HCT116 (cell line): ENCODE results near the gene MEG3. TPM values are rescaled to one million over a fixed set of nuclear protein-coding genes. Genes with fewer than 3 reads are reported as not detected.

Experiments used
- ATAC-seq: fragments of 200-7000 bp; cut with Tn5 transposase; 2 replicates; pipeline ENCODE4 v1.9.1; 2020; ENCODE audit warnings: mild to moderate bottlenecking, moderate library complexity
- BruUV-seq: library from RNA; stranded (reverse); fragments of 400-500 nt; replicated peaks from 2 replicates; lab custom pipeline; 2021; lab: Mats Ljungman, UMichigan
- CTCF ChIA-PET: fragments of 300-600 bp; sonication (Branson Sonifier 250); formaldehyde crosslinking; loops from one replicate; lab custom pipeline; 2021; ENCODE audit warnings: antibody characterized with exemption; lab: Charles Lee
- POLR2A ChIA-PET: fragments of 300-600, 350-600 bp; sonication (Branson Sonifier 250); formaldehyde crosslinking; loops from one replicate; lab custom pipeline; 2021; ENCODE audit warnings: antibody characterized with exemption; lab: Charles Lee
- RAD21 ChIA-PET, 2 experiments: fragments of 300-600 bp; sonication (Branson Sonifier 250); formaldehyde crosslinking; loops; one replicate each; lab custom pipeline; 2023; ENCODE audit warnings: low total read pairs in 2 of 2; ENCODE audit not compliant: uncharacterized antibody in 2 of 2, unreplicated experiment in 2 of 2, low non-redundant PET in 1 of 2; lab: Charles Lee
- DNase-seq: peaks from one replicate; pipeline ENCODE4 v3.0.0-alpha.2; 2010; ENCODE audit warnings: low read depth, low spot score
- H2AFZ ChIP-seq: fragments of 200-600 bp; shearing (Covaris generic), sonication (generic); 2 replicates; pipeline ENCODE4 v1.6.1; 2017; ENCODE audit warnings: low read depth, mixed run types, mixed read lengths, antibody characterized with exemption, low read length; ENCODE audit not compliant: poor library complexity, severe bottlenecking
- H3K27ac ChIP-seq: 2 replicates; pipeline ENCODE4 v1.5.1; 2012; ENCODE audit warnings: low read depth, low read length
- H3K27me3 ChIP-seq: fragments of 200-600 bp; sonication (generic); 2 replicates; pipeline ENCODE4 v1.6.1; 2016; ENCODE audit warnings: mixed run types, low read length, mixed read lengths; ENCODE audit not compliant: insufficient read depth
- H3K36me3 ChIP-seq, 2 experiments: fragments of 200-500 bp in 1 of 2; fragments of 200-600 bp in 1 of 2; sonication (Bioruptor generic) in 1 of 2; sonication (generic) in 1 of 2; 2 replicates each; pipeline versions ENCODE4 v1.5.1 to v1.6.1; 2014 to 2016; ENCODE audit warnings: low read length in 2 of 2, inconsistent platforms in 1 of 2, mixed read lengths in 1 of 2, mixed run types in 1 of 2; ENCODE audit not compliant: insufficient read depth in 2 of 2, control insufficient read depth in 1 of 2
- H3K4me1 ChIP-seq, 2 experiments: fragments of 200-600 bp in 1 of 2; sonication (generic) in 1 of 2; 2 replicates each; pipeline versions ENCODE4 v1.5.1 to v1.6.1; 2012 to 2017; ENCODE audit warnings: low read length in 2 of 2, inconsistent platforms in 1 of 2, mild to moderate bottlenecking in 1 of 2, mixed read lengths in 1 of 2, mixed run types in 1 of 2, moderate library complexity in 1 of 2; ENCODE audit not compliant: insufficient read depth in 2 of 2, control insufficient read depth in 1 of 2
- H3K4me2 ChIP-seq: fragments of 200-600 bp; sonication (generic); 2 replicates; pipeline ENCODE4 v1.6.1; 2017; ENCODE audit warnings: mixed run types, low read length, mixed read lengths
- H3K4me3 ChIP-seq, 2 experiments: fragments of 200-600 bp in 1 of 2; sonication (generic) in 1 of 2; replicated peaks in 1 of 2; 2 replicates each; pipeline ENCODE4 v1.5.1; 2011 to 2016; ENCODE audit warnings: low read length in 2 of 2, control low read depth in 1 of 2, low read depth in 1 of 2, mild to moderate bottlenecking in 1 of 2, mixed read lengths in 1 of 2, mixed run types in 1 of 2
- H3K79me2 ChIP-seq: fragments of 200-600 bp; sonication (generic); 2 replicates; pipeline ENCODE4 v1.6.1; 2017; ENCODE audit warnings: mild to moderate bottlenecking, mixed run types, low read length, moderate library complexity, mixed read lengths; ENCODE audit not compliant: insufficient read depth
- H3K9ac ChIP-seq: fragments of 200-600 bp; sonication (generic); 2 replicates; pipeline ENCODE4 v1.6.1; 2016; ENCODE audit warnings: low read length, mixed read lengths
- H3K9me2 ChIP-seq: fragments of 200-600 bp; sonication (generic), shearing (Covaris generic); 2 replicates; pipeline ENCODE4 v1.6.1; 2017; ENCODE audit warnings: mixed run types, mild to moderate bottlenecking, moderate library complexity; ENCODE audit not compliant: insufficient read depth
- H3K9me3 ChIP-seq, 2 experiments: fragments of 200-500 bp in 1 of 2; fragments of 200-600 bp in 1 of 2; sonication (Bioruptor generic) in 1 of 2; sonication (generic) in 1 of 2; 2 replicates each; pipeline ENCODE4 v1.6.1; 2014 to 2017; ENCODE audit warnings: low read length in 2 of 2, mixed read lengths in 2 of 2, inconsistent platforms in 1 of 2, low read depth in 1 of 2, mild to moderate bottlenecking in 1 of 2, mixed run types in 1 of 2, moderate library complexity in 1 of 2; ENCODE audit not compliant: control insufficient read depth in 1 of 2, insufficient read depth in 1 of 2
- H4K20me1 ChIP-seq: fragments of 200-600 bp; sonication (generic), shearing (Covaris generic); 2 replicates; pipeline ENCODE4 v1.6.1; 2017; ENCODE audit warnings: mixed run types, mild to moderate bottlenecking, moderate library complexity; ENCODE audit not compliant: insufficient read depth
- ATF3 ChIP-seq: IDR thresholded peaks from 2 replicates; pipeline ENCODE4 v1.6.1; 2012
- CBX3 ChIP-seq: IDR thresholded peaks from 2 replicates; pipeline ENCODE4 v1.6.1; 2012; ENCODE audit warnings: low read depth
- CTCF ChIP-seq, 3 experiments: fragments of 200-600 bp in 1 of 3; sonication (generic) in 1 of 3; IDR thresholded peaks in 2 of 3; conservative IDR thresholded peaks in 1 of 3; 2 replicates each; pipeline ENCODE4 v1.5.1; 2012 to 2017; ENCODE audit warnings: low read depth in 2 of 3, low read length in 2 of 3, antibody characterized with exemption in 1 of 3, borderline replicate concordance in 1 of 3, control low read depth in 1 of 3, mild to moderate bottlenecking in 1 of 3, mixed read lengths in 1 of 3, mixed run types in 1 of 3, moderate library complexity in 1 of 3; ENCODE audit not compliant: insufficient read depth in 1 of 3
- EGR1 ChIP-seq: IDR thresholded peaks from 2 replicates; pipeline ENCODE4 v1.6.1; 2012; ENCODE audit warnings: low read depth
- EZH2 ChIP-seq: fragments of 200-600 bp; sonication (generic); IDR thresholded peaks from 2 replicates; pipeline ENCODE4 v1.6.1; 2017; ENCODE audit warnings: antibody characterized with exemption, mixed run types
- EZH2phosphoT487 ChIP-seq: fragments of 200-600 bp; IDR thresholded peaks from 2 replicates; pipeline ENCODE4 v1.6.1; 2018; ENCODE audit warnings: antibody characterized with exemption, borderline replicate concordance
- MAX ChIP-seq: IDR thresholded peaks from 2 replicates; pipeline ENCODE4 v1.6.1; 2012
- POLR2A ChIP-seq: IDR thresholded peaks from 2 replicates; pipeline ENCODE4 v1.7.0; 2011; ENCODE audit warnings: borderline replicate concordance; ENCODE audit not compliant: insufficient read depth, insufficient read length; ENCODE audit errors: extremely low read depth
- SIN3A ChIP-seq: IDR thresholded peaks from 2 replicates; pipeline ENCODE4 v1.6.1; 2012; ENCODE audit warnings: low read depth
- SP1 ChIP-seq: IDR thresholded peaks from 2 replicates; pipeline ENCODE4 v1.6.1; 2012; ENCODE audit warnings: low read depth
- ZNF274 ChIP-seq: fragments of 200-500 bp; sonication (Bioruptor generic); IDR thresholded peaks from 2 replicates; pipeline ENCODE4 v1.6.1; 2014; ENCODE audit warnings: mild to moderate bottlenecking, low read depth, low read length, inconsistent platforms
- intact Hi-C: fragments of 100-400 bp; cut with micrococcal nuclease; formaldehyde crosslinking; loops from 2 replicates; pipeline ENCODE4 v1.10.0; 2022
- total RNA-seq: library from RNA; stranded (reverse); gene quantifications from one replicate; pipeline ENCODE4 v1.2.1, GENCODE V29; 2021; ENCODE audit not compliant: unreplicated experiment

Gene MEG3
- total RNA-seq, 1 experiment from 2014 or later, result 2.5 TPM

- Histone ChIP-seq H4K20me1 (no peaks in the 10 kb centered on the region), H3K36me3 (no peaks in the 10 kb centered on the region), H3K79me2 (no peaks in the 10 kb centered on the region), H3K9ac (no peak overlapping the region), H3K27me3 (no peaks in the 10 kb centered on the region), H2AFZ (no peak overlapping the region), H3K27ac (no peak overlapping the region), H3K4me1 (no peaks in the 10 kb centered on the region), H3K4me2 (no peak overlapping the region), H3K9me3 (no peaks in the 10 kb centered on the region), H3K4me3 (no peak overlapping the region), H3K9me2 (no peaks in the 10 kb centered on the region)
- intact Hi-C loops, result no loop called here
- no TSS peak for BruUV-seq
- ATAC-seq, result no peak
- ChIA-PET RAD21 (no interaction called here), POLR2A (no interaction called here), CTCF (no interaction called here)
- DNase-seq, result no peak
- TF ChIP-seq SIN3A, result no peak
- no peak for TF ChIP-seq CBX3
- no peak for TF ChIP-seq EZH2phosphoT487
- TF ChIP-seq EGR1, result no peak
- TF ChIP-seq EZH2, result no peak
- no peak for TF ChIP-seq ATF3
- no peak for TF ChIP-seq SP1
- no peak for TF ChIP-seq POLR2A
- TF ChIP-seq CTCF (IDR thresholded peaks at IDR 0.05 in 2 of 3, conservative IDR thresholded peaks at IDR 0.05 in 1 of 3; ENCODE audit: borderline replicate concordance in 1 of 3, insufficient read depth in 1 of 3, low read depth in 2 of 3, low read length in 2 of 3), result no peak
- TF ChIP-seq MAX, result no peak
- TF ChIP-seq ZNF274, result no peak
Observed at GRCh38 chr14:100840286-100841065, 14.6 kb downstream of the MEG3 start.
